ENCODE measurements around the gene CDHR1.

The CDHR1 gene

DNA sequence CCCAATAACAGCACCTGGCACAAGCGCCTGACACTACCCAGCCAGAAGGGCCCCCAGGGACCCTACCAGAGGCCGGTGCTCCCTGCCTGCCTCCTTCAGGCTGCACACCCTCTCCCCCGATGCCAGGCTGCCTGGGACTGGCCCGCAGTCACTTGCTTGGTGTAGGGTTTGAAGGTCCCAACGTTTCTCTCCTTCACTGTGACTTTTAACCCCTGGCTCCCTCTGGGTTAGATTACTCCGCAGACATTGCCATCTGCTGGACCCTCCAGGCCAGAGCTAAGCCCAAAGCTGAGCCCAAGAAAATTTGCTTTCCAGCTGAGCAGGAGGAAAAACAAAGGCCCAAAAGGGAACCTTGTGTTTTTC lies 6.9 kb downstream of the CDHR1 start:
- no peak for DNase-seq (ENCODE audit: low read depth)

GRCh38 chr10:84201682-84202081 lies 7.3 kb downstream of the CDHR1 start:
- DNase-seq (ENCODE audit: low read depth): no peak

DNA sequence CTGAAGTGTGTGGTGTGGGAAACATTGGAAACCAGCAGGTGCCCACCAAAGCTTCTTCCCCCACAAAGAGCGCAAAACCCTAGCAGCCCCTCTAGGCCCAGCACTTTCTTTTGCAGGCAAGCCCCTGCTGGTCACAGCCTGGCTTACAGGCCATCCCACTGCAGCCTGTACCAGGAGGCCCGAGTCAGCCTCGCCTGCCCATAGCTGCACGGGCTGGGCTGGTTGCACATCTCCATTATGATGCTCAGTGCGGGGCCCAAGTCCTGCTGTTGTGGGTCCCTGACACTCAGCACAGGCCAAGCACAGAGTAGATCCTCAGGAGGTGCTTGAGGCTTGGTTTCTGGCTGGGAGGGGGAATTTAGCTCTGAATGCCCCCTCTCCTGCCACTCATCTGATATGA lies 8.0 kb downstream of the CDHR1 start:
- no peak for DNase-seq (ENCODE audit: low read depth)

GRCh38 chr10:84204122-84204521 lies 9.8 kb downstream of the CDHR1 start:
- no peak for DNase-seq (ENCODE audit: low read depth)

DNA sequence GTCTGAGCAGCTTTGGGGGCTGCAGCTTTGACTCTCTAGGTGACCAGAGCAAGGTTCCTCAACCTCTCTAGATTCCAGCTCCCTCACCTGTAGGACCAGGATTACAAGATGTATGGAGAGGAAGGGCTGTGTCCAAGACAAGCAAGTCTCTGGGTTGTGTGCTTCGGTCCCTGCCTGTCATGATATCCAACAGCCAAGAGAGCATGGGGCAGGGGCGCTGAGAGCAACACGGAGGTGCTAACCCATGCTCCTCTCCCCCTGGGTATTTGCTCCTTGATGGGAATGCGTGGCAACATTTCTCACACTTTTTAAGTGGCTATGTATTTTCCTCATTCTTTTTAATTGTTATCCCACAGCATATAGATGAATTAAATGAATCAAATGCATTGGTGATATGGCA lies 10.3 kb downstream of the CDHR1 start:
- no peak for DNase-seq (ENCODE audit: low read depth)

GRCh38 chr10:84205049-84205852 lies 10.9 kb downstream of the CDHR1 start:
- no peak for DNase-seq (ENCODE audit: low read depth)

- no peak for DNase-seq (ENCODE audit: low read depth)
These were observed 11.7 kb downstream of the CDHR1 start for GRCh38 chr10:84205853-84206525.

- DNase-seq (ENCODE audit: low read depth): no peak
These were observed 13.7 kb downstream of the CDHR1 start for GRCh38 chr10:84208023-84208422.

- no peak for DNase-seq (ENCODE audit: low read depth)
These were observed 17.2 kb downstream of the CDHR1 start for GRCh38 chr10:84211566-84211965.

DNA sequence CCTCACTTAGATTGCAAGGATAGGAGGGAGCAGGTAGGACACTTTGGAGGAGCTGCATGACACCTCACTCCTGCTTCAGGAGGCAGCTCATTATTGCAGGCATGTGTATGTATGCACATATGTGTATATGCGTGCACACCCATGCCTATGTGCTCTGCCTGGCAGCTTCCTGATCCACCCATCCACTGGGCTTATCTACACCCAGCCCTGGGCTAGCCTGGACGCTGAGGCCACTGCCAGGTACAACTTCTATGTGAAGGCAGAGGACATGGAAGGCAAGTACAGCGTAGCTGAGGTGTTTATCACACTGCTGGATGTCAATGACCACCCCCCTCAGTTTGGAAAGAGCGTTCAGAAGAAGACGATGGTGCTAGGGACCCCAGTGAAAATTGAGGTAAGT lies 17.7 kb downstream of the CDHR1 start:
- no peak for DNase-seq (ENCODE audit: low read depth)

DNA sequence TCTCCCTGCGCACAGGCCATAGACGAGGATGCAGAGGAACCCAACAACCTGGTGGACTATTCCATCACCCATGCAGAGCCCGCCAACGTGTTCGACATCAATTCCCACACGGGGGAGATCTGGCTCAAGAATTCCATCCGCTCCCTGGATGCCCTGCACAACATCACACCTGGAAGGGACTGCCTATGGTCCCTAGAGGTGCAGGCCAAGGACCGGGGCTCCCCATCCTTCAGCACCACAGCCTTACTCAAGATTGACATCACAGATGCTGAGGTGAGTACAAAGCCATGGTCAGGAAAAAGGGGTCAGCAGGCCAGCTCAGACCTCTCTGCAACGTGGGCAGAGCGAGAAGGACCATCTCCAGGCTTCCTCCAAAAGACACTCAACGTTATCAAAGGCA lies 18.7 kb downstream of the CDHR1 start:
- DNase-seq (ENCODE audit: low read depth): no peak

- DNase-seq (ENCODE audit: low read depth): no peak
These were observed 19.8 kb downstream of the CDHR1 start for GRCh38 chr10:84214046-84214572.

DNA sequence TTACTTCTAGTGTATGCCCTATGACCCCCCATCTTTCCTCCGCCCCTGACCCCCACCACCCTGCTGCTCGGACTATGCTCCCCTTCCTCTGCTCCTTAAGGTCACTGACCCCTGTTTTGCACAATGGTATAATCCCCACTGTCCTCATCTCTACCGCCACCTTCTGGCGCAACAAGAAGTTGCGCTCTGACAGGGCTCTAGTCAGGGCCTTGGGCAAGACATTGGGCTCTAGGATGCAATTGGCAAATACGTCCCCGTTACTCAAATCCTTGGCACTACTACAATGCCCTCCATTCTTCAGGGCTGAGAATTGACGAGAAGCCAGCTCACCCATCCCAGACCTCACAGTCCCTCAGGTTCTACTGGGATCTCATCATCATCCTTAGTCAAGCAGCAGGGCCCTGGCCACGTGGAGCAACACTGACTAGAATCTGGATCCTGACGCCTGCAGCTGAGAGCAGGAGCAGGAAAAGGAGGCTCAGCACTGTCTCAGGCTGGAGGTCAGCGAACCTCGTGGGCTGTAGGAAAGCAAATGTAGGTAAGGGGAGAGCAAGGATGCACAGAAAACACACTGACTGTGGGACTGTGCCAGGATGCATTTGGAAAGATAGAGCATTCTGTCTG lies 20.4 kb downstream of the CDHR1 start:
- no peak for DNase-seq (ENCODE audit: low read depth)

GRCh38 chr10:84216834-84217233 lies 22.5 kb downstream of the CDHR1 start:
- no peak for DNase-seq (ENCODE audit: low read depth)

DNA sequence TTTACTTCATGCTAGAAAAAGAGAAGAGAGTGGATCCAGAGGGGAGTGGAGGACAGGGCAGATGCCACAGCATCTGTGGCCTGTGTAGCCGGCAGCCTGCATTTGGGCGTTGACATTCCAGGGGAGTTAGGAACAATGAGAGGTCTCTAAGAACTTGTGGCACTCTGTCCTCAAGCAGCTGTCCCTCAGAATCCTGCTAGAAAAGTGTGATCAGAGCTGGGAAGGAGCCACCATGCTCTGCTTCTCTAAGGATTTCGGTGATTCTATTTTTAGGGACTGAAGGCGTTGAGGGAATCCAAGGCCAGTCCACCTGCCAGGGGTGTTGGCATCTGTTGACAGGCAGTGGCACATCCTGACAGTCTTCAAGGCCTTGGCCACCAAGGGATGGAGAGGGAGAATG lies 23.4 kb downstream of the CDHR1 start:
- DNase-seq (ENCODE audit: low read depth): no peak

GRCh38 chr10:84221916-84222315 lies 27.6 kb downstream of the CDHR1 start:
- no peak for DNase-seq (ENCODE audit: low read depth)

GRCh38 chr10:84224411-84225028 lies 30.2 kb downstream of the CDHR1 start:
- no peak for DNase-seq (ENCODE audit: low read depth)

GRCh38 chr10:84225427-84226173 lies 31.3 kb downstream of the CDHR1 start, which contains the start of gene LRIT2:
Gene LRIT2 (minus strand): TSS chr10:84225544. CDS start chr10:84225520, 24 bp downstream.
- DNase-seq (ENCODE audit: low read depth): no peak

GRCh38 chr10:84226616-84227015 lies 32.3 kb downstream of the CDHR1 start:
- no peak for DNase-seq (ENCODE audit: low read depth)

- DNase-seq (ENCODE audit: low read depth): no peak
These were observed 33.5 kb downstream of the CDHR1 start for GRCh38 chr10:84227810-84228209.

GRCh38 chr10:84230359-84230758 lies 36.0 kb downstream of the CDHR1 start:
- DNase-seq (ENCODE audit: low read depth): no peak

GRCh38 chr10:84232376-84232775 lies 38.0 kb downstream of the CDHR1 start:
- DNase-seq (ENCODE audit: low read depth): no peak

Data from HS-27A (cell line).